ENCODE data around the gene GIGYF1.
A peak's percentile ranks its signal among the peaks of the same experiment; 100 is the strongest.

The GIGYF1 gene

DNA sequence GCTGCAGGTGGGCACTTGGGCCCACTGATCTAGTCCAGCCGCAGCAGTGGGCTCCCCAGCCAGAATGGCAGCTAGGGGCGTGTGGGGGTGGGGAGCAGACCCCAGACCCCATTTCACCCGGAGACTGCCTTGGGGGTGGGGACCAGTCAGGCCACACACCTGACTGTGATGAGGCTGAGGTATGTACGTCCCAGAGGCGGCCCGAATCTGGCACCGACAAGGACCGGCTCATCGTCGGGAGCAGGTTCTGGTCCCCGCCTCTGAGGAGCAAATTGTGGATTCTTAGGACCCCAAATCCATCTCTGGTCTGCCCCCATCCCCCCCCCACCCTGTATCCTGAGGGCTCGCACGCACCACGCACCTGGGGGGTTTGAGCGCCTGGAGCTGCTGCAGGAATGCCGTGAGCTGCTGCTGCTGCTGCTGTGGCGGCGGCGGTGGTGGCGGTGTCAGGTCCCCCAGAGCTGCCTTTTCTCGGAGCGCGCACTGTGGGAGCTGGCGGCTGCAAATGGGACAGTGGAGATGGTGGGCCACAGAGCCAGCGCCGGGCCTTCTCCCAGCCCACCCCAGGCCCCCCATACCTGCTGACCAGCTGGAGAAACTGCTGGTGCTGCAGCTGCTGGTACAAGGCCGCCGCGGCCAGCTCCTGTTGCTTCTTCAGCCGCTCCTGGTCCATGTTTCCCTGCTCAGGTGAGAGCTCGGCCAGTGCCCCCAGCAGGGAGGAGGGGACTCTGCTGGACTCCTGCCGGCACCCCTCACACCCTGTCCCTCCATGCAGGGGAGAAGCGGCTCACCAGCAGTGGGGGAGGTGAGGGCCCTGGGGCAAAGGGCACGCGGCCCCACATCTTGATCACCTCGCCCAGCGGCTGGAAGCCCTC, 10.2 kb downstream of the GIGYF1 start:
- DNase-seq: no peak

DNA sequence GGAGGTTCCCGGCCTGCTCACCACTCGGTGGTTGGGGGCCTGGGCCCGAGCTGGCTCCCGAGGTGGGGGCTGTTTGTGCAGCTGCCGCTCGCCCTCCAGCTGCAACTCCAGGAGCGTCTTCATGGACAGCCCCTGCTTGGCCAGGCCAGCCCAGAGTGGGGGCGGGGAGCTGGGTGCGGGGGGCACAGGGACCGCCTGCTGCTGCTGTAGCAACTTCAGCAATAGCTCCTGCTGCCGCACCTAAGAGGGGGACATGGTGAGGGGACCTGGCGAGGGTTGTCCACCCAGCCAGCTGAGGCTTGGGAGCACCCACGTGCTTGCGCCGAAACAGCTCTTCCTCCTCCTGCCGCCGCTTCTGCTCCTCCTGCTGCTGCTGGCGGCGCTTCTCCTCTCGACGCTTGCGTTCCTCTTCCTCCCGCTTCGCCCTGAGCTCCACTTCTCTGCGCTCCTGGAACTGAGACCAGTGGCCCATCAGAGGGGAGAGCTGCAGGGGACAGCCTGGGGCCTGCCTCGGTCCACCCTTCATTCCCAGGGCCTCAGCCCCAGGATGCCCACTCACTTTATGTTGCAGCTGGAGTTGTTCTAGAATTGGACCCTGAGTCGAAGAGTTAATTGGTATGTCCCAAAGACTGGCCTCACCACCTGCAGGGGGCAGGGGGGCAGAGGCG, 10.9 kb downstream of the GIGYF1 start:
- DNase-seq: no peak

GRCh38 chr7:100682228-100682741, 11.8 kb downstream of the GIGYF1 start:
- DNase-seq: no peak

- no peak for DNase-seq
Observed at GRCh38 chr7:100681491-100682227, 12.4 kb downstream of the GIGYF1 start.

DNA sequence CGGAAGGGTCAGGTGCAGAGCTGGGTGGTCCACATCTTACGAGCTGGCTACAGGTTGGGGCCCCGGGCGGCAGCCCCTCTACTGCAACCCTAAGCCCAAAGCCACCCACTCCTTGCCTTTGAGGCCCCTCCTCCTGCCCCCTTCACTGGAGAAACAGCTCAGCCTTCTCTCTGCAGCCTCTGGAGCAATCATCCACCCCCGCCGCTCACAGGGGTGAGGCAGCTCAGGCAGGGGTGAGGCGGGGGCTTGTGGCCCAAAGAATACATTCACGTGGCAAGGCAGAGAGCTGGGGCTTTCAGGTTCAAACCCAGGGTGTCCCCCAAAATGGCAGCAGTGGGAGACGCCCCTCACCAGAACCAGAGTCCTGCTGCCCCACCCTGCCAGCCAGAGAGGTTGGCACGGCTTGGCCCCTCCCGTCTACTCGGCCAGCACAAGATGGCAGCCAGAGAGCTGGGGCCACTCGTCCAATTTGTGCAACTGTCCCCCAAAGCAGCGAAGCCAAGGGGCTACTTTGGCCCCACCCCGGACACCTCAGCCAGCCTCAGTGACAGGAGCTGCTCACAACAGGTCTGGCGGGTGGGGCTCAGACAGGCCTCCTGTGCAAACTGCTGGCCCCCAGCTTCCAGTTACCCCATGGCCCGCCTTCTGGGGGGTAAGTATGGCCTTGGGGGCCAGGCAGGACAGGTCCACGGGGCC, 13.3 kb downstream of the GIGYF1 start:
- DNase-seq: no peak

DNA sequence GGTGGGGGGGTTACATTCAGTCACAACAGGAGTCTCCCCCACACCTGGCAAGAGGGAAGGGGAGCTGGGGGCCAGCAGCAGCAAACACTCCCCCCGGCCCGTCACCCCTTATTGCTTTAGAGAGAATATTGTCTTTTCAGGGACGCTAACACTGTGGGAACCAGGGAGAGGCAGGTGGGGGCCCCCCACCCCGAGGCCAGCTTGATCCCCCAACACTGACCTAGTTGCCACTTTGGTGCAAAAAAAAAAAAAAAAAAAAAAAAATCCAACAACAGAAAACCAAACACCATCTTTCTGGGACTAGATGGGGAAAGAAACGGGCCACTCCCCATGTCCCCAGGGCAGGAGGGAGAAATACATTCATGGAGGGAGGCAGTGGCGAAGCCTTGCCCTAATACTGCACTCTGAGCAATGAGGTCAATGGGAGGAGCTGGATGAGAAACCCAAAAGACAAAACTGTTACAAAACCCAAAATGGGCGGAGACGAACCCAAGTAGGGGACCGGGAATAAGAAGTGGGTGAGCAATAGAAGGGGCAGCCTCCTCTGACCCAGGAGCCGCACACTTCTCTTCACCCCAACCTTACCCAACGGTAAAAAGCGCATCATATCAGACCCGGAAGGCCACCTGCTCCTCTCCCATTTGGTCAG, 14.0 kb downstream of the GIGYF1 start:
- no peak for DNase-seq

DNA sequence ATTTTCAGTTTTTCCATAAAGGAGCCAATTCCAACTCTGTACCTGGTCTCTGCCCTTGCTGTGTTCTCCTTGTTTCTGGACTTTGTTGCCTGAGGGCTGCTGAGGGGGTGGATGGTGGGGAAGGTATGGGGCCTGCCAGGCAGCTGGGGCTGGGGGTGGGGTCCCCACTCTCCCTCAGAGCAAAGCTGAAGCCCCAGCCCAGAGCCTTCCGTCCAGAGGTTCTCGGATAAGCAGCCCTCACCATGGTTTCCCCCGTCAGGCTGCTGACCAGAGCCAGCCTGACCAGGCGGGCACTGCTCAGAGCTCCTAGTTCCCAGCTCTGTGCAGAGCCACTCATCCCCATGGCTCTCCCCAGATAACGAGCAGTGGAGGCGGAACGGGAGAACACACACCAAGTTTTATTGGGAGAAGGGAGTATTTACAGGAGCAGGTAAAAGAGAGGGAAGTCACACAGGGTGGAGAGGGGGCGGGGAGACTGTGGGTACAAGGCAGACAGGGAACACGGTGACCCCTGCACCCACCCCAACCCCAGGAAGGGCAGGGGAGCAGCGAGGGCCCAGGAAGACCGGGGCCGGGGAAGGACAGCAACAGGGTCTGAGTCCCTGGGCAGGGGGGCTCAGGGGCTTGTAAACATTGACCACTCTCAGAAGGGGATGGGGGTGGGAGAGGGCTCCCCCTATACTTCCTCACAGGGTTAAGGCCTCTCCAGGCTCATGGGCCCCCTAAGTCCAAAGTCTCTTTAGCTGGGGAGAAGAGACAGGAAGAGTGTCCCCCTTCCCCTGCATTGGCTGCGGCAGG, 14.7 kb downstream of the GIGYF1 start:
- DNase-seq: no peak

GRCh38 chr7:100678291-100678984, 15.6 kb downstream of the GIGYF1 start:
- DNase-seq: no peak

- DNase-seq: no peak
Observed at GRCh38 chr7:100677308-100678267, 16.5 kb downstream of the GIGYF1 start.

DNA sequence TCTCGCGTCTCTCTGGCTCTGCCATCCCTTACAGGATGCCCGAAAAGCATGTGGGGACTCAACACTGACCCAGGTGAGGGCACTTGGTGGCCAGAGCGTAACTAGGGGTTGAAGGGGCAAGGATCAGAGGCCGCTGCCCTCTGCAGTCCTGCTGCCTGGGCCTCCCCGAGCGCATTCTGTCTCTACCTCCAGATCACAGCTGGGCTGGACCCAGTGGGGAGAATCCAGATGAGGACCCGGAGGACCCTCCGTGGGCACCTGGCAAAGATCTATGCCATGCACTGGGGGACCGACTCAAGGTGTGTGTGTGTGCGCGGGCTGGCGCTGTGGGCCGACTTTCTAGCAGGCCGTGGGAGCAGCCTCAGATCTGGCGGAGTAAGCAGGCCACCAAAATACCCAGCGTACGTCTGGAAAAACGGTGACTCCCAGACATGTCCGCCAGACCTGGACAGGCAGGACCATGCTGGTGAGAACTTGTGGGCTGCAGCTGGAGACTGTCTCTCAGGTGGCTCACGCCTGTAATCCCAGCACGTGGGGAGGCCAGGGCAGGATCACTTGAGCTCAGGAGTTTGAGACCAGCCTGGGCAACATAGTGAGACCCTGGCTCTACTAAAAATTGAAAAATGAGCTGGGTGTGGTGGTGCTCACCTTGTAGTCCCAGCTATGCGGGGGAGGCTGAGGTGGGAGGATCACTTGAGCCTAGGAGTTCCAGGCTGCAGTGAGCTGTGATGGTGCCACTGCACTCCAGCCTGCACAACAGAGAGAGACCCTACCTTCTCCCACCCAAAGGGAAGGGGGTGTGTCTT, 17.3 kb downstream of the GIGYF1 start:
- no peak for DNase-seq

GRCh38 chr7:100675581-100676350, 18.3 kb downstream of the GIGYF1 start:
- no peak for DNase-seq

- no peak for DNase-seq
Observed at GRCh38 chr7:100675105-100675451, 19.0 kb downstream of the GIGYF1 start.

GRCh38 chr7:100674411-100675104, 19.5 kb downstream of the GIGYF1 start:
- no peak for DNase-seq

- DNase-seq: no peak
Observed at GRCh38 chr7:100673942-100674410, 20.1 kb downstream of the GIGYF1 start.

DNA sequence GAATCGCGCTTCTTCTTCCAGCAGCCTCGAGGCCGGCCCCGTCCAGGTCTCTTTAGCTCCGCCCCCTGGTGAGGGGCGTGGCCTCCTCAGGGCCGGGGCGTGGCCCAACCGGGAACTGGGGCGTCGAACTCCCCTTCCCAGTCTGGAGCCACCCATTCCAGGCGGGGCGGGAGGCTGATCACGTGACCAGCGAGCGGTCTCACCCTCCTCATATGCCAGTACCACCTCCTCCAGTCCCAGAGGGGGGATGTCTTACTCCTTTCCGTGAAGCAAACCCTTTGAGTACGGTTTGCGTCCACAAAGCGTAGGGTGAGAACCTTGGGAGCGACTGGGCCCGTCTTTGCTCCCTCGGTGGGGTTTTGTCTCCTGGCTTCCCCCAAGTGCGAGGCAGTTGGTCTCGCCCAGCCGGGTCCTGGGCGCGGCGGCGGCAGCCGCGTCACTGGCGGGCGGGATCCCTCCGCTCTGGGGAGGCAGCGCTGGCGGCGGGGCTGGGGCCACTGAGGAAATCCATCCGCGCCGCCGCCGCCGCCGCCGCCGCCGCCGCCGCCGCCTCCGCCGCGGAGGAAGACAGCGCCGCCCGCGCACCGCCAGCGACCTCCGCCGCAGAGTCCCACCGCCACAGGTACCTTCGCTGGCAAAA, 20.6 kb downstream of the GIGYF1 start, which contains the start of gene GNB2:
TSS of gene GNB2 (plus strand) at position 439 of the 640 bp plus-strand sequence. CDS start 2,526 bp downstream, outside the sequence.
- peak; percentile 96 for DNase-seq

All from DMS 273 treated with DMSO at 0.1 percent for 48 hours (cell line).